Stimulated activated CD4-positive, alpha-beta T cell treated with anti-CD3 and anti-CD28 coated beads, Interleukin-2, amount 100 ng/mL, for 24 hours (primary cell): ENCODE data around the gene SRSF1.
"Not testable (repeated sequence)": the region's sequence is repeated elsewhere in the genome, so short reads cannot be mapped to it uniquely, and the experiment has no call there.

Experiments used
- DNase-seq, 2 donors: peaks; one replicate each; pipeline ENCODE4 v3.0.0-alpha.2; 2020

SRSF1 gene

DNA sequence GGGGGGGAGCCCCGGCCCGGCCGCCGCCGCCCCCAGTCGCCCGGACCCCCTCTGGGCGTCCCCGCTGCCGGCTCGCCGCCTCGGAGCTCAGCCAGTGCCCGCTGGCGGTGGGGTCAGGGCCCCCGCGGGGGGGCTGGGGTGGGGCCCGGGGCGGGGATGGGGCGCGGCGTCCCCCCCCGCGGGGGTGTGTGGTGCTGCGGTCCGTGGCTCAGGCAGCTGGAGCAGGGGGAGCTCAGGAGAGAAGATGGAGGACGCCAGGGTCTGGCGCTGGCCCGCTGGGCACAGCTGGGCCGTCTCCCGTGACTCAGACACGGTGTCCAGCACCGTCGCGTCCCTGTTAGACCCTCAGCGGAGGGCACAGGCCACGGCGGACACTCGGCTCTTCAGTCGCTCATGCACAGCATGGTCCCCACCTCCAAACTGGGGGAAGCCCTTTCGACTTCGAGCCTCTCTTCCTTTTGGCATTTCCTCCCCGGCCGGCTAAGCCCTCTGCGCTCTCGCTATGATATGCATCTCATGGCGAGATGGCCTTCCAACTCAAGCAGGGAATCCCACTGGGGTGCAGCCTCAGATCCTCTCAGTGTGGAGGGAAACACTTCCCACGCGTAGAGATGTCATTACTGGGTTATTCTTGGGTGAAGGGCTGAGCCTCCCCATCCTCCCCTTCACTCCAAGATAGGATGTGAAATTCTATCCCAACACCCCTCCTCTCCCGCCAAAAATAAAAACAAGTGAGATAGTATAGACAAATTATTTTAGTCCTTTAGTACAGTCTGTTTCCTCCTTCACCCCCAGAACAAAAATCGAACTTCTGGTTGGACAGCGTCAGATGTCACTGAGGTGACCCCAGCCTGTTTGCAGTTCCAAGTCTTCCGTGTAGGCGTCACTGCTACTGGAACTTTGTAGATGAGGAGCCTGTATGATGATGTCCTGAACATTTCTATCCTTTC is 18.5 kb downstream of the SRSF1 start:
- DNase-seq, result peak; percentile 70

DNA sequence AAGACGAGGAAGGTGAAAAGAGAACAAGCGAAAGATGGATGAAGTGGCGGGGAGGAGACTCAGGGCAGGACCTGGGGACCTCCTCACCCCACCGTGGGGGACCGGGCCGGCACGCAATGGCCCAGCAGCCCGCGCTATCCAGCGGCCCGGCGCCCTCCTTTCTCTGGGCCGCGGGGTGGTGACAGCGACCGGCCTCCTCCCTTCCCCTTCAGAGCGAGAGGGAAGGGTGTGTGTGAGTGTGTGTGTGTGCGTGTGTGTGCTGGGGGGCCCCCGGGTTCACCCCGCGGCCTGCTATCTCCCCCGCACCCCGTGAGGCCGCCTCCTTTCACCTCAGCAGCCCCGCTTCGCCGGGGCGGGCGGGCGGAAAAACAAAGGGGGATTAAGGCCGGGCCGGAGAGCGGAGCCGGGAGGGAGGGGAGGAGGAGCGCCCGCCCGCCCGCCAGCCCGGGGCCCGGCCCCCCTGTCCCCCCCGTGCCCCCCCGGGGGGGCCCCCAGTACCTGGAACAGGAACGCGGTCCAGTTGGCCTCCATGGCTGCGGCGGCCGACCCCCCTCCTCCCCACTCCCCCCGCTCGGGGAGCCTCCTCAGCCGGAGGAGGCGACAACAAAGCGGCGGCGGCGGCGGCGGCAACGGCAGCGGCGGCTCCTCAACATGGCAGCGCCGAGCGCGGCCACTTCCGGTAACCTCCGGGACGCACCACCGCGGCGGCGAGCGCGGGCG is 19.3 kb downstream of the SRSF1 start, which contains the start of gene VEZF1:
VEZF1 (minus strand) TSS at position 674 of the 720 bp plus-strand sequence; CDS start at position 531, 143 bp downstream.
- DNase-seq, result peak; percentile 79 to 82

DNA sequence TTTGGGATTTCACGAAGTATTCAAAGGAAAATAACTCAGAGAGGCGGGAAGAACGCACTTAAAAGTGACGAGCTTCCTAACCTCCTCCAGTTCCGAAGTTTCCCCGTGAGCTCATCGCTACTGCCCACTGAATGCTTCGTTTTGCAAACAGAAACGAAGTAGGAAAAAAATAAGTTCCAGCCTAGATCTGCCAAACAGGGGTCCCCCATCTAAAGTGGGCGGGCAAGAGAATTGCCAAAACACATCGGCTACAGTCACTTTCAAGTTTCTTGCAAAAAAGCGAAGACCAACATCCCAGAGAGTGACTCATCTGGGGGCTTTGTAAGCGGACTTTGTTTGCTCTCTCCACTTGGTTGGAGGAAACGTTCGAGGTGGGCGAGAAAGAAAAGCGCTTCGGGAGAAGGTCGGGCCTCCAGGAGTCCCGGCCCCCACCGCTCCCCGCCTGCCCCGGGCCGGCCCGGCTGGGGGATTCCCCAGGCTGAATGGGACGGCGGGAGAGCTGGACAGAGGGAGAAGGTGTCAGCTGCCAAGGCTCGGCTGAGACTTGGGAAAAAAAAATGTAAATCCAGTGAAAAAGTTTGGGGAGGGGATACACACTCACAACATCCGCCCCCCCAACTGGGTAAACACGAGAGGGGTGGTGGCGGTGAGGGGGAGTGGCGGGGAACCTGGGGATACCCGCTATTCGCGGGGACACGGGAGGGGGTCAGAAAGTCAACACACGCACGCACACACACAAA is 20.0 kb downstream of the SRSF1 start:
- DNase-seq, result peak; percentile 44 to 47

DNA sequence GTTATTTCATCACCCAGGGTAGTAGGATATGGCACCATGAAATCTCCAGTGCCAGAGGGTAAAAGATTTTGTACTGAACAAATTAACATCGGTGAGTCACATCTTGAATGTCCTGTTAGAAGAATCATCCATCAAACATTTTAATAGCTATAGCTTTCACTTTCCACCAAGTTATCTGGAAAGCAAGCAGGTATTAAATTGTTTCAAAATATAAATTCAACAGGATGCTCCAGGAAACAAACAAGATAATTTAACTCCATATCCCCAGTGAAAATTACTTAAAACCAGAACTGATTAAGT is 21.4 kb downstream of the SRSF1 start:
- DNase-seq, result no peak

DNA sequence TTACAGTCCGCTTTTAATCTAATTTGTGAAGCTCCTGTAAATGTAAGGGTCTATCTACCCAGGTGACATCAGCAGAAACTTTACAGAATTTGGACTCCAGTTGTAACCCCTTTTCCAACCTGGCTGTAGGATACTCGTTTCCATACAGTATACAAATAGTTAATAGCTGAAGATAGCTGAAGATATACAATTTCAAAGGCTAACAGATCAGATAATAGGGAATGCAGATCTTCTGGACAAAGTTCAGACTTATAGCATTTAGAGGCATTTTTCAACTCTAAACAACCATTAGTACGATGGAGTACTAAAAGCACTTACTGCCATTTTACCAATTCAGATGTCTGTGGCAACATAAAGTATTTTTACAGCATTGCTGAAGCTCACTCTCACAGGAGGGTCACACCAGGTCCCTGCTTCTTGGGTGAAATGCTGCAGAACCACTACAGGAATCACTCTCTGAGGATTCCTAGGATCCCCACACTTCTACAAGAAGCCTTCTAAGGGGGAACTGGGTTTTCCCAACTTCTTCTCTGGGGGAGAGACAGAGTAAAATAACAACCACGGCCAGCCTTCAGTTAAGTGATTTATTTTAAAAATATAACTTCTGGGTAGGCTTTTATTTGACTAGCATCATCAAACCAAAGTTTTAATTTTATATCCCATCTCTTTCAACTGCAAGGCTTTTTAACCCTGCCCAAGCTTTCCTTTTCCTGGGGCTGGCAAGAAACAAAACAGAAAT is 21.9 kb downstream of the SRSF1 start:
- DNase-seq, result no peak

DNA sequence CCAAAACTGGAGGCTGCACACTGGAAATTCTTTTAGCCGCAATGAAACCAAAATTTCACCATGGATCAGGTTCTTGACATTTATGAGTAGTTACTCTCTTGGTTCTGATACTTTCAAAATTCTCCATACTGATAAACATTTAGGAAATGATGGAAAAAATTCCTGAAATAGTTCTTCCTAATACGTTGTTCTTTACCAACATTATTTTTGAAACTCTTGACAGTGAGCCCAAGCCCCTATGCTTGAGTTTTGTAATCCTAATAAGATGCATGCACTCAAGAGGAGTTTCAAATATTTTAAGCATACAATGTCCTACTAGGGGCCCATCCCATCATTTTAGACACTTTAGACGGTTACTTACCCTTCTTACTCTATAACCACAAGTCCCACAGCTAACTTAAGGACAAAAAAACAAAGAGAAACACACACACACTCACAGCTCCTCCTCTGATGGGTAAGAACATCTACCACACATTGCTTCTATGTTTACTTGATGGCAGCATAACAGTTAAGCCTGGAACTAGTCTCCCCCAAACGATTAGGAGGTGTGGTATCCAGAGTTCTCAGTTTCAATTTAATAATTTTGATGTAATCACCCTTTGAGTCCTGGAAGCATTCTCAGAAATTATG is 22.7 kb downstream of the SRSF1 start:
- DNase-seq, result no peak

DNA sequence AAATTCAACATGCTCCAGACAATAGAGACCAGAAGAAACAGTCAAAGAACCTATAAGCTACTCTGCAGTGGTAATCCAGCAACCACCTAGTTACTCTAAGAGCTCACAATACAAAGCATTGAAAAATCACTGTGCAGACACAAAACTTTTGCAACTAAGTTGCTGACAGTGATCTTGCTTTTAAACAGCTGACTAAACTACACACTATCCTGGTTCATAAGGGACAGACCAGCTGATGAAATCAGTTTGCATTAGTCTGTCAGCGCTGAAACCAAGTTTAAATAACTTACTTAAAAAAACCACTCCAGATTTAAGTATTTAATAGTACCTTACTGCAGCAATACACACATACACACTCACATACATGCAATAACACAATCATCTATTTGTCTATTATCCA is 23.6 kb downstream of the SRSF1 start:
- no peak for DNase-seq

DNA sequence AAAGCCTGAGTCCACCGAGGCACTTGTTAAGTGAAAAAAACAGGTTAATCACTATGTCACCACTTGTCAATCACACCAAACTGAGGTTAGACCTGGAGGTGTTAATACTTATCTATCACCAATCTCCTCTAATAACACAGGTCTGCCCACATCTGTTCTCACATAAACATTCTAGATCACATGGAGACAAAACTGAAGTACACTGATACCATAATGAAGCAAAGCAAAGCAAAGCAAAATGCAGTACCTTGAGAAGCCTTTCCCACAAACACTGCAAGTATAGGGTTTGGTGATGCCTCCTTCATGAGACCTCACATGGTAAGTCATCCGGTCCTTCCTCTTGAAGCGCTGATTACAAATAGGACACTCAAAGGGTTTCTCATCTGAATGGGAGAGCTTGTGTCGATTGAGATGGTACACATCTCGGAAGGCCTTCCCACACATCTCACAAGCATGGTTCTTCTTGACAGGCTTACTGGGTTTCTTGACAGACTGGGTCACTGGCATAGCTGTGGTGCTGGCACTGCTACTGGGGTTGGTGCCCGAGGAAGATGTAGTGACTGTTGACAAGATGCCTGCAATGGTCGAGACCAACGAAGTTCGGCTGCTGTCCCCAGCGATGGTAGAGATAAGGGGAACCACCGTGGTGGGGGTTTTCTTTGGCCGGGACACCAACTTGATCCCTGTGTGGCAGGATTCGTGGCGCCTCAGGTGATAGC is 24.4 kb downstream of the SRSF1 start:
- no peak for DNase-seq

DNA sequence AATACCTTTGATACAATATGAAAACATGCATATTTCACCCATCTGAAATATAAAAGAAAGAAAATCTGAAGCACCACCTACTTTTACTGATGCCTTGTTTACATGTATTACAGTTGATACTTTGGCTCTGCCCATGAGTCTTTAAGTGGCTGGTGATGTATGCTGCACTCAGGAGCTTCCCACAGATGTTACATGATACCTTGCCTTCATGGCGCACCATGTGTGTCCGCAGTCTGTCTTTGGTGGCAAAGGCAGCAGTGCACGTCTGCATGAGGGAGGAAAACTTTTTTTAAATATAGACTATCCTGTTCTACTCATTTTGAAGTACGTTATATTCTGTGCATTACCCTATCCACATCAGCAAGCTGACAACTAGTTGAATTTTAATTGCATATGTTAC is 26.5 kb downstream of the SRSF1 start:
- no peak for DNase-seq

DNA sequence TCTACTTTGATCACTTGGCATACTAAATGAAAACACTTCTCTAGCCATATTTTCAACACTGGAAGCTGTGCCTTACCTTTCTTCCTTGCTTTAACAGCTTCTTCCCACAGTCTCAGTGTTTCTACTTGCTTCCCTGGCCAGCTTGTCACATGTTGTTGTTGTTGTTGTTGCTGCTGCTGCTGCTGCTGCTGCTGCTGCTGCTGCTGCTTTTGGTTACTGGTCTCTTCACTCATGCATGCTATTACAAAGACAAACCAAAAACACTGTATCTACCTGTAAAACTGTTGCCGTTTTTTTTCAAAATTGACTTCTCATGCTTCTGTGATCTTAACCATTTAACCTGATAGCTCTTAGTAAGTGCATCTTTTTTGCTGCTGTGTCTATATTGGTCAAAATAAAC is 28.0 kb downstream of the SRSF1 start:
- no peak for DNase-seq

DNA sequence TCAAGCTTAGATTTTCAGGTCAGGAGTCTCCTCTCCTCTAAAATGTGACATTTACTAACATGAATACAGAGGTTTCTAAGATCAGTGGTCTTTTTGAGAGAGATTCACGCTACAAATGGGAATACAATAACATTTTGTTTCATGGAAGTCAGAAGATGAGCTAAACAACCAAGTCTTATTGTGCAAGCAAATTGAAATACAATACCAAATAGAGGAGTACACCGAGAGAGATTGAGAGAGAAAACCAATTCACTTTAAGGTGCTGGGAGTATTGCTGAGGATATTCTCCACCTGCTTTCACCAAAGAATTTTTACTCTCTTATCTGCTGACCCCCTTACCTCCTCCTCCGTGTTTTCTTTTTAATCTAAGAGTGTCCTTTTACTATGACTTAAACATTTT is 30.5 kb downstream of the SRSF1 start:
- no peak for DNase-seq

DNA sequence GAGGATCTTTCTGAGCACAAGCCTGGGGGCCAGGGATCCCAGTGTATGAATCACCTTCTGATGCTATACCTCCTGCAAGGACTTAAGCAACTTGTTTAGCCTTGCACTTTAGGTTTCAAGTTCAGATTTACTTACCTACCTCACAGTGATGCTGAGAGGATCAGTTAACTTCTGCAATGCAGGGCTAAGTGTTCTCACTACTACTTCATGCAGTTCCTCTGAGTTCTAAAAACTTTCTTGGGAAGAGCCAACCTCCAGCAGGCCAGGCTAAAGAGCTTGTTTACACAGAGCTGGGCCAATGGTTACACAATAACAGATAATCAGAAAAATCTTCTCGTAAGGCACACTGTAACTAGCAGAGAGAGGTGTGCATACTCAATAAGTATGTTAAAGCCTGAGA is 32.0 kb downstream of the SRSF1 start:
- DNase-seq, result no peak

DNA sequence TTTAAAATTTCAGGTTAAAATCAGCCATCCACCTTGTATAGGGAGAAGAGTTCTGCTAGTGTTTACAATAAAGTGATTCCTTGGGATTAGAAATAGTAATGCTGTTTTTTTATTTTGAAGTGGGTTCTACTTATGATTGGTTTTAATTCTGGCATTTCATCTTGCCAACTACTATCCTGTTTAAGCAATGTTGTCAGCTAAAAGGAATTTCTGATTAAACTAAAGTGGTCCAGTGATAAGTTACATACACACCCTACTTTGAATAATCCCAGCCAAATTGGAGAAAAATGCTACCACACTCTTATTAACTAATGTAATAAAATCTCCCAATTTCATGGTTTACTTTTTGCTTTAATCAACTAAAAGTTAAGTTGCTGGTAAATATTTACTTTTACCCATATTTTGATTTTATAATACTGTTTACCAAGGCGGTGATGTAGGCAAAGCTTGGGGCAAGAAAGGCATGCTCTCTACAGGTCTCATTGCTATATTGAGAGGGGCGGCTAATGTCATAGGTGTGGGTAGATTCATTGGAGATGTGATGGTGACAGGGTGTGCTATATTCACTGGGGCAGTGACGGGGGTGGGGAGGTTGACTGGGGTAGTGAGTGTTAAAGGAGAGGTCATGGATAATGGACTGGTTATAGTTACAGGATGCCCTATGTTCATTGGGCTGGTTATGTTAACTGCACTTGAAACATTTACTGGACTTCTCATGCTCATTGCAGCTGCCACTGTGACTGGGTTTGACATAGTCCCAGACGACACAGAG is 32.8 kb downstream of the SRSF1 start:
- not testable (repeated sequence) for DNase-seq

DNA sequence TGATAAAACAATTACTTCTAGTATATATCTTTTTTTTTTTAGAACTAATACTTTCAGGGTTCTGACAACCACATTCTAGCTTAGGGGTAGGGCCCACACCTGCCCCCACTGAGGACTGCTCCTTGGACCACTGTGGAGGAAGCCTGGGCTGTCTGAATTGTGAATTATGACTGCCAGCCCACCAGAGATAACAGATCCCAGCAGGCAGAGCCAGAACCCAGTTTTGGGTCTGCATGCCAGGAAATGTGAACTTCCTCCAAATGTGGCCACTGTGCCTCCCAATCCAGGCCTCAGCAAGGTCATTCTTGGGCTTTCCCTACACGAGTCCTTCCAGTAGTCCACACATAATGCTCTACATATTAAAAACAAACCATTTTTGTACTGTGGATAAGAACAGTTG is 34.9 kb downstream of the SRSF1 start:
- no peak for DNase-seq

DNA sequence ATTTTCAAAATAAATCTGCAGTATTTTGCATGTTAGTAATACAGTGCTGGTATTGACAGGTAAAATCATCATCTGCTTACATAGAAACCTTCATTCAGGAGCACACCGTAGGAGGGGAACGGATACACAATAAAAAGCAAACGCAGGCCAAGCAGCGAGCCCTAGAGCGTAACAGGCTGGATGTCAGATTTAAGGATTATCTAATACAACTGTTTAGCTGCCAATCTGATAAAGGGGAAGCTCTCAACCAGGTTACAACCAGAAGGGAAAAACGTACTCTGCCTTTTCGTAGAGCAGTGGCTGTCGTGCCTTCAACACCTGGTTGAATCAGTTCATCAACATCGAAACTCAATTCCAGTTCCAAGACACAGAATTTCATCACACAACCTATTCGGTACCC is 35.5 kb downstream of the SRSF1 start:
- no peak for DNase-seq

DNA sequence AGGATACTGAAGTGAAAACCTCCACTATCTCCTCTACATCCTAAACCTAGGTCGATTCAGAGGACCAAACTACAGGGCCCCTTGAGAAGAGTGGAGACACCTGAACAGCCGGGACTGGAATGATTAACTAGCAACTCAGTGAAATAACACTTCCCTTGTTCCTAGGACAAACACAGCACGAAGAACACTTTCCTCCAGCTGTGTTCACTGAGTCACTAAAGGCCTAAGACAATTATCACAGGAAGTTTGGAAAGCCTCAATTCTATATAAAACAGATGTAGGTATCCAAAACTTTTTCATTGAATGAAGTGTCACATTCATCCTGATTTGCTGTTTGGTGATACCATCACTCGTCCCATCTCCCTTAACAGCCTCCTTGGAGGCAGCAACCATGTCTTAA is 36.3 kb downstream of the SRSF1 start:
- no peak for DNase-seq

DNA sequence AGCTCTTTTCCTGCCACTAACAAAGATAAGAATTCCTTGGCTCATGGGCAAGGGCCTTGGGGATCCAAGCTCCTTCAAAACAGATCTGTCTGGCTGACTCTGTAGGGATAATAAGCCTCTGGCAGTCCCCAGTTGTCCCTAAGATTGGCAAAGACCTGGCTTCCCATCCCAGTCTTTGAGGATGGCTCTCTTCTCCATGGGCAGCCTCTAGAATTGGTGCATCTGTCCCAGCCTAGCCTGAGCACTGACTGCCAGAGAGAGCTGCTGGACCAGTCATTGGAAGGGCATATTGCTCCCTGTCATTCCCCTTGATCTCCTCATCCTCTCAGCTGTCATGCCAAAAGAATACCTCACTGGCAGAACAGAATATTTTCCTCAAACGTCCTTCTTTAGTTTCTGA is 38.6 kb downstream of the SRSF1 start:
- DNase-seq, result no peak

DNA sequence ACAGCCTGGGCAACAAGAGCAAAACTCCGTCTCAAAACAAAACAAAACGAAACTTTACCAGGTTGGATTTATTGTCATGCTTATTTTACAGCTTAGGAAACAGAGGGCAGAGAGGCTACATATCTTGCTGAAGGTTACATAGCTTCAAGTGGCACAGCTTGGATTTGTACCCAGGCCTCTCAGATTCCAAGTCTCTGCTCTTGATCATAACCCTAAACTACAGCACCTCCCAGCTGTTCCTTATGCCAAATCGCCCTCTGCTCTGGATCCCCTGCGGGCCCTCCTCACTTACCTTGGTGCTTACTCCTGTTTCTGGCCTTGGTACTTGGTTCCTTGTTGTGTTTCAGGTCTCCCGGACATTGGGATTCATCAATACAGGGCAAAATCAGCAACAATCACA is 40.2 kb downstream of the SRSF1 start:
- no peak for DNase-seq

DNA sequence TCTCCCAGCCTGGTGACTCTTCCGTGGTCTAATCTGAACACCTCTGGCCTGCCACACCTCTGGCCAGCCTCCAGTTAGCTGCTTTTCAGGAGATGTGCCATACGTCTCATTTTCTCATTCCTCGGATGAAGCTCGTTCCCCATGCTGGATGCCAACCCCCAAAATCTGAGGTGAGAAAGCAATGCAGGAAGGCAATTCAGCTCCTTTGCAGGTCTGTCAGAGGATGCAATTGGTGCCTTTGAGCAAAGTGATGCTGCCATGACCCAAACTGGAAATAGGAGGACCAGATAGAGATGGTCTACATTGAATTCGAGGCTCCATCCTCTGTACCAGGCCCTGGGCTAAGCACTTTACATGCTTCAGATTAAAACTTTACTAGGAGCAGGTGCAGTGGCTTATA is 40.8 kb downstream of the SRSF1 start:
- no peak for DNase-seq

DNA sequence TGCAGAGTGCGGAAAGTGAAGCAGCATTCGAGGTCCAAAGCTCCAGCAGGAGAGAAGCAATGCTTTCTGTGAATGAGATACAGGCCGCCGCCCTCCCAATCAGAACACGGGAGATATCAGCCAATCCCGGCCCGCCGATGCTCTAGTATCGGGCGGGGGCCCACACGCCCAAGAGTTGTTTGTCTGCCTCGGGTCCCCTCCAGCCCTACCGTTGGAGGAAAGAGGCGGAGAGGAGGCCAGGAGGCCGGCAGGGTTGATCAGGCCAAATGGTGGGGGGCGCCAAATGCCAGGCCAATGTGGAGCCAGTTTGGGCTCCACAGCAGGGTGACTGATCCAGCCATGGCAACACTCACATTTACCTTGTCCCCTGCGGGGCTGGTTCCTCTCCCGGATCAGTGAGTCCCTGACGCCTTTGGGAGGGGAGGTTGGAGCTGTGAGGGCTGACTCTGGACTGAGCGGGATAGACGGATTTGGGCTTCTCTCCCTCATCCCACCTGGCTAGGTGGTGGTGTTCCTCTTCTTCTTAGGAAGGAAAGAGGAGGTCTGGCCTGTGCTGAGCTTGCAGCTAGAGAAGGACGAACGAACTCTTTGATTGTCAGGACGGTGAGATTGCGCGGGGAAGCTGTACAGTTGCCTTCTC is 41.4 kb downstream of the SRSF1 start:
- no peak for DNase-seq
